ENCODE measurements around the gene C1orf232.

DNA sequence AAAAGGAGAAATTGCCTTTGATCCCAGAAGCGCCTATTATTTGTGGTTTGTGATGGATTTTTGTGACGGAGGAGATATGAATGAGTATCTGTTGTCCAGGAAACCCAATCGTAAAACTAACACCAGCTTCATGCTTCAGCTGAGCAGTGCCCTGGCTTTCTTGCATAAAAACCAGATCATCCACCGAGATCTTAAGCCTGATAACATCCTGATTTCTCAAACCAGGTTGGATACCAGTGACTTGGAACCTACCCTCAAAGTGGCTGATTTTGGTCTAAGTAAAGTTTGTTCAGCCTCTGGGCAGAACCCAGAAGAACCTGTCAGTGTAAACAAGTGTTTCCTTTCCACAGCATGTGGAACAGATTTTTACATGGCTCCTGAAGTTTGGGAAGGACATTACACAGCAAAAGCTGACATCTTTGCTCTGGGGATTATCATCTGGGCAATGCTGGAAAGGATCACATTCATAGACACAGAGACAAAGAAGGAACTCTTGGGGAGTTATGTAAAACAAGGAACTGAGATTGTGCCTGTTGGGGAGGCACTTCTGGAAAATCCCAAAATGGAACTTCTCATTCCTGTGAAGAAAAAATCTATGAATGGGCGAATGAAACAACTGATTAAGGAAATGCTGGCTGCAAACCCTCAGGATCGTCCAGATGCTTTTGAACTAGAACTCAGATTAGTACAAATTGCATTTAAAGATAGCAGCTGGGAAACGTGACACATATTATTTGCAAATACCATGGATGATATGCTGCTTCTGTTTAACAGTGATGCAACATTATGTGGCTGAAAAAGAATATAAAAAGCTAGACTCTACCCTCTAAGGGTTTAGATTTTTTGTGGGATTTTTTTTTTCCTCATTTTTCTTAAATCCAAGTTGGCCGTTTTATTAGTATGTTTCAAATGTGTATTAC, 46.6 kb downstream of the C1orf232 start:
- TF ChIP-seq, protein P1, sequence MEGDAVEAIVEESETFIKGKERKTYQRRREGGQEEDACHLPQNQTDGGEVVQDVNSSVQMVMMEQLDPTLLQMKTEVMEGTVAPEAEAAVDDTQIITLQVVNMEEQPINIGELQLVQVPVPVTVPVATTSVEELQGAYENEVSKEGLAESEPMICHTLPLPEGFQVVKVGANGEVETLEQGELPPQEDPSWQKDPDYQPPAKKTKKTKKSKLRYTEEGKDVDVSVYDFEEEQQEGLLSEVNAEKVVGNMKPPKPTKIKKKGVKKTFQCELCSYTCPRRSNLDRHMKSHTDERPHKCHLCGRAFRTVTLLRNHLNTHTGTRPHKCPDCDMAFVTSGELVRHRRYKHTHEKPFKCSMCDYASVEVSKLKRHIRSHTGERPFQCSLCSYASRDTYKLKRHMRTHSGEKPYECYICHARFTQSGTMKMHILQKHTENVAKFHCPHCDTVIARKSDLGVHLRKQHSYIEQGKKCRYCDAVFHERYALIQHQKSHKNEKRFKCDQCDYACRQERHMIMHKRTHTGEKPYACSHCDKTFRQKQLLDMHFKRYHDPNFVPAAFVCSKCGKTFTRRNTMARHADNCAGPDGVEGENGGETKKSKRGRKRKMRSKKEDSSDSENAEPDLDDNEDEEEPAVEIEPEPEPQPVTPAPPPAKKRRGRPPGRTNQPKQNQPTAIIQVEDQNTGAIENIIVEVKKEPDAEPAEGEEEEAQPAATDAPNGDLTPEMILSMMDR (IDR thresholded peaks at IDR 0.05 in 2 of 3, conservative IDR thresholded peaks at IDR 0.05 in 1 of 3; ENCODE audit: borderline replicate concordance in 1 of 3, insufficient read depth in 1 of 3, low read depth in 2 of 3, low read length in 2 of 3), result no peak
- TF ChIP-seq POLR2A (IDR thresholded peaks at IDR 0.05; ENCODE audit: borderline replicate concordance, extremely low read depth, insufficient read depth, insufficient read length), result no peak
- TF ChIP-seq ZNF274 (IDR thresholded peaks at IDR 0.05; ENCODE audit: low read depth, low read length), result no peak
- TF ChIP-seq EZH2 (IDR thresholded peaks at IDR 0.05), result no peak
- no peak for TF ChIP-seq SP1 (IDR thresholded peaks at IDR 0.05; ENCODE audit: low read depth)
